Calu3 (cell line): ENCODE measurements around the gene COMMD1. TPM values are rescaled to one million over a fixed set of nuclear protein-coding genes. Genes with fewer than 3 reads are reported as not detected.

Experiments
- BruUV-seq: library from RNA; stranded (reverse); fragments of 400-500 nt; replicated peaks from 2 replicates; lab custom pipeline; 2021; lab: Mats Ljungman, UMichigan
- CTCF ChIA-PET: fragments of 300-600 bp; sonication (Branson Sonifier 250); formaldehyde crosslinking; loops from one replicate; lab custom pipeline; 2022; ENCODE audit warnings: antibody characterized with exemption; lab: Charles Lee
- DNase-seq: peaks from one replicate; pipeline ENCODE4 v3.0.0; 2022
- H3K27ac Mint-ChIP-seq: one replicate; pipeline ENCODE4 v1.8.0; 2022; ENCODE audit warnings: mixed read lengths; ENCODE audit not compliant: unreplicated experiment
- H3K27me3 Mint-ChIP-seq: one replicate; pipeline ENCODE4 v1.8.0; 2022; ENCODE audit warnings: mixed read lengths; ENCODE audit not compliant: unreplicated experiment
- H3K36me3 Mint-ChIP-seq: one replicate; pipeline ENCODE4 v1.8.0; 2022; ENCODE audit warnings: mild to moderate bottlenecking, moderate library complexity, mixed read lengths; ENCODE audit not compliant: insufficient read depth, unreplicated experiment
- H3K4me1 Mint-ChIP-seq: one replicate; pipeline ENCODE4 v1.8.0; 2022; ENCODE audit warnings: mild to moderate bottlenecking, low read depth, mixed read lengths; ENCODE audit not compliant: unreplicated experiment
- H3K4me3 Mint-ChIP-seq: one replicate; pipeline ENCODE4 v1.8.0; 2022; ENCODE audit warnings: mild to moderate bottlenecking, low read depth, moderate library complexity, mixed read lengths; ENCODE audit not compliant: unreplicated experiment
- H3K9me3 Mint-ChIP-seq: one replicate; pipeline ENCODE4 v1.8.0; 2022; ENCODE audit warnings: low read depth, mixed read lengths; ENCODE audit not compliant: unreplicated experiment
- CTCF ChIP-seq: fragments of 200-600 bp; IDR thresholded peaks from one replicate; pipeline ENCODE4 v1.8.0; 2022; ENCODE audit warnings: antibody characterized with exemption; ENCODE audit not compliant: unreplicated experiment
- intact Hi-C: fragments of 100-400 bp; cut with micrococcal nuclease; formaldehyde crosslinking; loops from one replicate; pipeline ENCODE4 v1.10.0; 2022; ENCODE audit not compliant: unreplicated experiment
- total RNA-seq: library from RNA; stranded (reverse); gene quantifications from 2 replicates; pipeline ENCODE4 v1.2.3, GENCODE V29; 2022

The COMMD1 gene
- total RNA-seq, 1 experiment from 2014 or later = 19.4 TPM

DNA sequence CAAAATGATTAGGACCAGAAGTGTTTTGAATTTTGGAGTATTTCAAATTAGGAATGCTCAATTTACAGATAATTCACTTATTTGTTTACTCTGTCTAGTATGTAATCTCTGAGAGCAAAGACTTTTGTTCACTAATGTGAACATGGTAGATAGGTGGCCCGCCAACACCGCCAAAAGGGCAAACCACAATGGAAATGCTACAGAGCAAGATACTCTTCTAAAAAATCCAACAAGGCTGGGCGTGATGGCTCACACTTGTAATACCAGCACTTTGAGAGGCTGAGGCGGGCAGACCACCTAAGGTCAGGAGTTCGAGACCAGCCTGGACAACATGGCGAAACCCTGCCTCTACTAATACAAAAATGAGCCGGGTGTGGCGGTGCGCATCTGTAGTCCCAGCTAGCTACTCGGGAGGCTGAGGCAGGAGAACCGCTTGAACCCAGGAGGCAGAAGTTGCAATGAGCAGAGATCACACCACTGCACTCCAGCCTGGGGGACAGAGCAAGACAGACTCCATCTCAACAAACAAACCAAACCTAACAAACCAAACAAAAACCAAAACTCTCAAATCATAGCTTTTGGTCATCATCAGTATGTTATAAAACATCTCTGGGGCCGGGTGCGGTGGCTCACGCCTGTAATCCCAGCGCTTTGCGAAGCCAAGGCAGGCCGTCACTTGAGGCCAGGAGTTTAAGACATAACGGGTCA, 19.4 kb upstream of the COMMD1 start:
- BruUV-seq = no TSS peak
- CTCF ChIA-PET = interaction anchor here (0.6 kb wide), 1 partner anchor 11 kb away, joined by 6 read pairs; no protein-coding TSS in a partner anchor

GRCh38 chr2:61887717-61888266, 17.7 kb upstream of the COMMD1 start:
- Mint-ChIP-seq H3K4me3 (peak overlapping the region; percentile 82), H3K9me3 (no peaks in the 10 kb centered on the region), H3K27me3 (no peaks in the 10 kb centered on the region), H3K27ac (peak overlapping the region; percentile 100), H3K36me3 (peaks cover 66% of the 10 kb centered on the region), H3K4me1 (no peaks in the 10 kb centered on the region)
- TSS peak; percentile 81 for BruUV-seq
- CTCF ChIA-PET = no interaction called here
- TF ChIP-seq CTCF = no peak
- intact Hi-C loops = no loop called here
- peak; percentile 11 for DNase-seq

More for the DNA sequence above, 19.4 kb upstream of the COMMD1 start:
- peaks cover 77% of the 10 kb centered on the region for H3K36me3 Mint-ChIP-seq
- H3K27me3 Mint-ChIP-seq = no peaks in the 10 kb centered on the region
- DNase-seq = no peak
- no peaks in the 10 kb centered on the region for H3K9me3 Mint-ChIP-seq
- no peak for TF ChIP-seq CTCF
- intact Hi-C loops = no loop called here
- peak overlapping the region; percentile 82 for H3K4me3 Mint-ChIP-seq
- no peaks in the 10 kb centered on the region for H3K4me1 Mint-ChIP-seq
- peak overlapping the region; percentile 100 for H3K27ac Mint-ChIP-seq

- no peaks in the 10 kb centered on the region for H3K27me3 Mint-ChIP-seq
- peak; percentile 92 for DNase-seq
- CTCF ChIA-PET = interaction anchor here (0.7 kb wide), 1 partner anchor 25 kb away, joined by 4 read pairs; no protein-coding TSS in a partner anchor
- no peaks in the 10 kb centered on the region for H3K9me3 Mint-ChIP-seq
- peak within 1 kb of the TSS; percentile 82 for H3K4me3 Mint-ChIP-seq
- intact Hi-C loops = no loop called here
- BruUV-seq = no TSS peak
- H3K4me1 Mint-ChIP-seq = no peaks in the 10 kb centered on the region
- TF ChIP-seq CTCF = no peak
- H3K36me3 Mint-ChIP-seq = peaks cover 60% of the 10 kb centered on the region
- peak within 1 kb of the TSS; percentile 100 for H3K27ac Mint-ChIP-seq
Measured at GRCh38 chr2:61888267-61889055, 17.0 kb upstream of the COMMD1 start, which contains the start of gene CCT4. CCT4 (minus strand) TSS chr2:61888656; CDS start chr2:61888507, 149 bp downstream.

GRCh38 chr2:61898810-61899209, 6.7 kb upstream of the COMMD1 start:
- Mint-ChIP-seq H3K27ac (no peak overlapping the region), H3K4me1 (no peaks in the 10 kb centered on the region), H3K9me3 (no peaks in the 10 kb centered on the region), H3K27me3 (no peaks in the 10 kb centered on the region), H3K36me3 (no peaks in the 10 kb centered on the region), H3K4me3 (no peak overlapping the region)
- TF ChIP-seq CTCF = no peak
- peak; percentile 24 for DNase-seq
- CTCF ChIA-PET = no interaction called here
- intact Hi-C loops = no loop called here
- no TSS peak for BruUV-seq
